ENCODE measurements around the gene TFF3.

DNA sequence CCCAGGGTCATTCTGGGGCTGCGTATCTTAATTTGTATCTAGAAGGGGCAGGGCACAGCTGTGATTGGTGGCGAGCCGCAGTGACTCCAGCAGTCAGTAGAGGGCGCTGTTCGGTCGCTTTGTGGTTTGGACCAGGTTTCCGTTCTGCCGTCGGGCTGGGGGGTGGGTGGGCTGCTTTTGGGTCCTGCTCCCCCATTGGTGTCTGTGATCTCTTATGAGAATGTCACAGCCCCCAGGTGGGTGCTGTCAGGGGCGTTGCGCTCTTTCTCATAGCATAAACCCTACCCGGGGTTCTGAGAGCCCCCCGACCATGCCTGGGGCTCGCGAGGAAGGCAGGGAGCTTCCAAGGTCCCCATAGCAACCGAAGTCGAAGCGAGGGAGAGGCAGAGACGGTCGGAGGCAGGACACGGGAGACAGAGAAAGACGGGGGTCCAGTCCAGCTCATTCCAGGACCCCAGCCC, 5.4 kb downstream of the TFF3 start:
- TF ChIP-seq FOXM1 (IDR thresholded peaks at IDR 0.05; ENCODE audit: borderline replicate concordance): no peak
- no peak for TF ChIP-seq HDGF (IDR thresholded peaks at IDR 0.05; ENCODE audit: borderline replicate concordance)
- TF ChIP-seq ZNF384 (IDR thresholded peaks at IDR 0.05): no peak
- no peak for TF ChIP-seq NFRKB (IDR thresholded peaks at IDR 0.05)
- TF ChIP-seq SP1 (IDR thresholded peaks at IDR 0.05): no peak
- no peak for TF ChIP-seq FOXA1 (IDR thresholded peaks at IDR 0.05)

Data from HEK293T (cell line).